Natural killer cell treated with Interleukin-12 subunit alpha and Interleukin-12 subunit beta and Interleukin-15 and Interleukin-18, amount 100 ng/mL, for 72 hours (primary cell): ENCODE results near the gene LINGO1. TPM values are rescaled to one million over a fixed set of nuclear protein-coding genes. Genes with fewer than 3 reads are reported as not detected.
A peak's percentile ranks its signal among the peaks of the same experiment; 100 is the strongest.

Source experiments
- ATAC-seq, 2 donors: fragments of 150-1000 bp; cut with Tn5 transposase in 1 of 2; sonication (Bioruptor Pico), chemical (Tn5 transposase) in 1 of 2; 2 replicates each; pipeline ENCODE4 v1.10.0; 2021
- DNase-seq: peaks from one replicate; pipeline ENCODE4 v3.0.0; 2022; ENCODE audit warnings: low spot score
- H3K27ac Mint-ChIP-seq, 2 donors: 1 replicate in 1 of 2; 2 replicates in 1 of 2; pipeline ENCODE4 v1.8.0; 2022; ENCODE audit warnings: mixed read lengths in 2 of 2, mild to moderate bottlenecking in 1 of 2, moderate library complexity in 1 of 2
- H3K27me3 Mint-ChIP-seq, 2 donors: 1 replicate in 1 of 2; 2 replicates in 1 of 2; pipeline ENCODE4 v1.8.0; 2022; ENCODE audit warnings: mixed read lengths in 2 of 2
- H3K36me3 Mint-ChIP-seq: one replicate; pipeline ENCODE4 v1.8.0; 2022; ENCODE audit warnings: mixed read lengths
- H3K4me1 Mint-ChIP-seq, 2 donors: 1 replicate in 1 of 2; 2 replicates in 1 of 2; pipeline ENCODE4 v1.8.0; 2022; ENCODE audit warnings: low read depth in 2 of 2, mixed read lengths in 2 of 2, mild to moderate bottlenecking in 1 of 2
- H3K4me3 Mint-ChIP-seq: one replicate; pipeline ENCODE4 v1.8.0; 2022; ENCODE audit warnings: mixed read lengths
- H3K9me3 Mint-ChIP-seq: 2 replicates; pipeline ENCODE4 v1.8.0; 2022; ENCODE audit warnings: mixed read lengths
- total RNA-seq, 2 donors: library from RNA; stranded (reverse); gene quantifications; one replicate each; pipeline ENCODE4 v1.2.3, GENCODE V29; 2022

Gene LINGO1
- total RNA-seq, 2 donors from 2014 or later: not detected

- H3K4me3 Mint-ChIP-seq: no peak overlapping the region
- no peaks in the 10 kb centered on the region for H3K9me3 Mint-ChIP-seq
- no peak for ATAC-seq
- H3K4me1 Mint-ChIP-seq: no peaks in the 10 kb centered on the region
- H3K27me3 Mint-ChIP-seq: peaks cover 17 to 22% of the 10 kb centered on the region in 2 donors
- no peak overlapping the region for H3K27ac Mint-ChIP-seq
- DNase-seq: no peak
- no peaks in the 10 kb centered on the region for H3K36me3 Mint-ChIP-seq
These were observed 33.0 kb upstream of the LINGO1 start for GRCh38 chr15:77665530-77666295.

- no peaks in the 10 kb centered on the region for H3K9me3 Mint-ChIP-seq
- DNase-seq (no peak), ATAC-seq (peak in 1 of 2 donors; percentile 4)
- no peak overlapping the region for H3K4me3 Mint-ChIP-seq
- peaks cover 15% of the 10 kb centered on the region in 2 donors for H3K27me3 Mint-ChIP-seq
- H3K36me3 Mint-ChIP-seq: no peaks in the 10 kb centered on the region
- no peaks in the 10 kb centered on the region for H3K4me1 Mint-ChIP-seq
- no peak overlapping the region for H3K27ac Mint-ChIP-seq
These were observed 31.7 kb upstream of the LINGO1 start for GRCh38 chr15:77664428-77664827.

GRCh38 chr15:77663256-77663655, 30.5 kb upstream of the LINGO1 start:
- Mint-ChIP-seq H3K9me3 (no peaks in the 10 kb centered on the region), H3K36me3 (no peaks in the 10 kb centered on the region), H3K4me1 (no peaks in the 10 kb centered on the region), H3K27ac (no peak overlapping the region), H3K4me3 (no peak overlapping the region), H3K27me3 (peaks cover 13 to 17% of the 10 kb centered on the region in 2 donors)
- no peak for DNase-seq
- ATAC-seq: no peak

- ATAC-seq: no peak
- Mint-ChIP-seq H3K27ac (no peak overlapping the region), H3K4me1 (no peaks in the 10 kb centered on the region), H3K36me3 (no peaks in the 10 kb centered on the region), H3K9me3 (no peaks in the 10 kb centered on the region), H3K4me3 (no peak overlapping the region), H3K27me3 (peaks cover 10 to 12% of the 10 kb centered on the region in 2 donors)
- DNase-seq: no peak
These were observed 26.9 kb upstream of the LINGO1 start for GRCh38 chr15:77659350-77660321.

GRCh38 chr15:77658304-77658703, 25.6 kb upstream of the LINGO1 start:
- no peak overlapping the region for H3K27ac Mint-ChIP-seq
- H3K27me3 Mint-ChIP-seq: peaks cover 14 to 16% of the 10 kb centered on the region in 2 donors
- no peak for DNase-seq
- ATAC-seq: no peak
- H3K4me3 Mint-ChIP-seq: no peak overlapping the region
- H3K4me1 Mint-ChIP-seq: no peaks in the 10 kb centered on the region
- no peaks in the 10 kb centered on the region for H3K36me3 Mint-ChIP-seq
- H3K9me3 Mint-ChIP-seq: no peaks in the 10 kb centered on the region

GRCh38 chr15:77657634-77658238, 25.0 kb upstream of the LINGO1 start:
- DNase-seq (no peak), ATAC-seq (no peak)
- H3K36me3 Mint-ChIP-seq: no peaks in the 10 kb centered on the region
- H3K27ac Mint-ChIP-seq: no peak overlapping the region
- H3K27me3 Mint-ChIP-seq: peaks cover 14 to 16% of the 10 kb centered on the region in 2 donors
- no peaks in the 10 kb centered on the region for H3K4me1 Mint-ChIP-seq
- no peak overlapping the region for H3K4me3 Mint-ChIP-seq
- H3K9me3 Mint-ChIP-seq: no peaks in the 10 kb centered on the region

GRCh38 chr15:77656294-77656693, 23.6 kb upstream of the LINGO1 start:
- ATAC-seq (no peak), DNase-seq (no peak)
- H3K27me3 Mint-ChIP-seq: peaks cover 14 to 16% of the 10 kb centered on the region in 2 donors
- H3K27ac Mint-ChIP-seq: no peak overlapping the region
- H3K36me3 Mint-ChIP-seq: no peaks in the 10 kb centered on the region
- H3K4me3 Mint-ChIP-seq: no peak overlapping the region
- H3K9me3 Mint-ChIP-seq: no peaks in the 10 kb centered on the region
- no peaks in the 10 kb centered on the region for H3K4me1 Mint-ChIP-seq

- Mint-ChIP-seq H3K4me3 (no peak overlapping the region), H3K9me3 (no peaks in the 10 kb centered on the region), H3K27ac (no peak overlapping the region), H3K4me1 (no peaks in the 10 kb centered on the region), H3K27me3 (peaks cover 16 to 24% of the 10 kb centered on the region in 2 donors), H3K36me3 (no peaks in the 10 kb centered on the region)
- DNase-seq: no peak
- no peak for ATAC-seq
These were observed 22.3 kb upstream of the LINGO1 start for GRCh38 chr15:77654975-77655374.

- H3K27me3 Mint-ChIP-seq: peaks cover 19 to 30% of the 10 kb centered on the region in 2 donors
- DNase-seq (no peak), ATAC-seq (no peak)
- no peak overlapping the region for H3K4me3 Mint-ChIP-seq
- no peaks in the 10 kb centered on the region for H3K36me3 Mint-ChIP-seq
- H3K9me3 Mint-ChIP-seq: no peaks in the 10 kb centered on the region
- H3K4me1 Mint-ChIP-seq: no peaks in the 10 kb centered on the region
- H3K27ac Mint-ChIP-seq: no peak overlapping the region
These were observed 21.2 kb upstream of the LINGO1 start for GRCh38 chr15:77653832-77654480.

GRCh38 chr15:77650265-77650664, 17.6 kb upstream of the LINGO1 start:
- H3K27me3 Mint-ChIP-seq: peaks cover 14 to 26% of the 10 kb centered on the region in 2 donors
- H3K36me3 Mint-ChIP-seq: no peaks in the 10 kb centered on the region
- no peak overlapping the region for H3K27ac Mint-ChIP-seq
- no peak overlapping the region for H3K4me3 Mint-ChIP-seq
- no peaks in the 10 kb centered on the region for H3K4me1 Mint-ChIP-seq
- H3K9me3 Mint-ChIP-seq: no peaks in the 10 kb centered on the region
- DNase-seq: no peak
- no peak for ATAC-seq

GRCh38 chr15:77649610-77650009, 16.9 kb upstream of the LINGO1 start:
- Mint-ChIP-seq H3K4me1 (no peaks in the 10 kb centered on the region), H3K27me3 (peaks cover 13 to 21% of the 10 kb centered on the region in 2 donors), H3K36me3 (no peaks in the 10 kb centered on the region), H3K27ac (no peak overlapping the region), H3K9me3 (no peaks in the 10 kb centered on the region), H3K4me3 (no peak overlapping the region)
- ATAC-seq: no peak
- DNase-seq: no peak

GRCh38 chr15:77649017-77649416, 16.3 kb upstream of the LINGO1 start:
- Mint-ChIP-seq H3K4me3 (no peak overlapping the region), H3K27me3 (peaks cover 12 to 17% of the 10 kb centered on the region in 2 donors), H3K9me3 (no peaks in the 10 kb centered on the region), H3K27ac (no peak overlapping the region), H3K36me3 (no peaks in the 10 kb centered on the region), H3K4me1 (no peaks in the 10 kb centered on the region)
- ATAC-seq (no peak), DNase-seq (no peak)

GRCh38 chr15:77647961-77648360, 15.2 kb upstream of the LINGO1 start:
- H3K4me3 Mint-ChIP-seq: no peak overlapping the region
- H3K4me1 Mint-ChIP-seq: no peaks in the 10 kb centered on the region
- no peak for DNase-seq
- H3K9me3 Mint-ChIP-seq: no peaks in the 10 kb centered on the region
- ATAC-seq: no peak
- no peak overlapping the region for H3K27ac Mint-ChIP-seq
- no peaks in the 10 kb centered on the region for H3K36me3 Mint-ChIP-seq
- H3K27me3 Mint-ChIP-seq: peaks cover 10 to 14% of the 10 kb centered on the region in 2 donors
